Measurements from ENCODE around the gene TNS2. TPM values are rescaled to one million over a fixed set of nuclear protein-coding genes. Genes with fewer than 3 reads are reported as not detected.

Gene TNS2
- polyA plus RNA-seq, 1 of the 3 experiments (the other 2 are of a cell fraction) = 50.0 TPM

- no peak for DNase-seq
- no peak overlapping the region for H2AFZ ChIP-seq (ENCODE audit: low read depth)
Observed at GRCh38 chr12:53058674-53059433, 9.0 kb downstream of the TNS2 start.

GRCh38 chr12:53059434-53060063, 9.7 kb downstream of the TNS2 start:
- H3K4me3 ChIP-seq (ENCODE audit: low read depth in 2 of 2, low read length in 1 of 2) = no peak overlapping the region
- peaks cover 35 to 36% of the 10 kb centered on the region in 2 experiments for H3K36me3 ChIP-seq (replicated peaks in 1 of 2; ENCODE audit: control insufficient read depth in 1 of 2, insufficient read depth in 2 of 2, low read length in 1 of 2)
- DNase-seq = no peak
- no peak overlapping the region for H3K27ac ChIP-seq (ENCODE audit: low read depth in 2 of 2, low read length in 1 of 2)
- H3F3A ChIP-seq (replicated peaks; ENCODE audit: insufficient read depth) = peaks cover 35% of the 10 kb centered on the region
- 84% methylated on average over 3 of the region's 24 CpGs for WGBS (ENCODE audit: low lambda C conversion rate)
- peaks cover 0 to 20% of the 10 kb centered on the region in 2 experiments; a peak in 1 of 4 replicates for H3K4me1 ChIP-seq (ENCODE audit: control insufficient read depth in 1 of 2, insufficient read depth in 2 of 2, low read depth in 1 of 2, low read length in 1 of 2)
- no peaks in the 10 kb centered on the region for H4K20me1 ChIP-seq (ENCODE audit: insufficient read depth)
- H3K9me2 ChIP-seq = no peaks in the 10 kb centered on the region
- H3K4me2 ChIP-seq = no peak overlapping the region
- H3K27me3 ChIP-seq (ENCODE audit: insufficient read depth) = no peaks in the 10 kb centered on the region
- no peak overlapping the region for H2AFZ ChIP-seq (ENCODE audit: low read depth)
- H3K9me3 ChIP-seq = no peaks in the 10 kb centered on the region
- no peaks in the 10 kb centered on the region for H3K79me2 ChIP-seq (ENCODE audit: insufficient read depth)
- ChIA-PET POLR2A (interaction anchor here (0.9 kb wide), 1 partner anchor 12 kb away, joined by 4 read pairs; no protein-coding TSS in a partner anchor), CTCF (interaction anchor here (1.3 to 14.5 kb wide), 4 partner anchors 8 to 138 kb away, joined by 3 to 385 read pairs (median 92); partner anchors contain the start of genes IGFBP6, SOAT2 and TNS2)
- TF ChIP-seq YY1 (IDR thresholded peaks at IDR 0.05; ENCODE audit: low read depth) = no peak
- no peak for TF ChIP-seq TAF1 (IDR thresholded peaks at IDR 0.05; ENCODE audit: borderline replicate concordance, low read depth, low read length)
- no peak for TF ChIP-seq CTCF (IDR thresholded peaks at IDR 0.05)
- TF ChIP-seq EZH2phosphoT487 (IDR thresholded peaks at IDR 0.05; ENCODE audit: borderline replicate concordance, low read depth) = no peak
- no peak for TF ChIP-seq RXRA (IDR thresholded peaks at IDR 0.05; ENCODE audit: borderline replicate concordance, low read depth)
- no peak for TF ChIP-seq SIN3A (IDR thresholded peaks at IDR 0.05; ENCODE audit: borderline replicate concordance, low read depth, low read length)
- TF ChIP-seq FOXM1 (IDR thresholded peaks at IDR 0.05; ENCODE audit: low read depth) = no peak
- TF ChIP-seq CHD2 (IDR thresholded peaks at IDR 0.05; ENCODE audit: low read length, partially characterized antibody) = no peak
- TF ChIP-seq RAD21 (IDR thresholded peaks at IDR 0.05; ENCODE audit: low read length) = no peak
- TF ChIP-seq USF2 (IDR thresholded peaks at IDR 0.05; ENCODE audit: borderline replicate concordance, low read depth, low read length) = no peak
- no peak for TF ChIP-seq RFX5 (IDR thresholded peaks at IDR 0.05; ENCODE audit: low read length)
- TF ChIP-seq JUND (IDR thresholded peaks at IDR 0.05) = no peak
- TF ChIP-seq ELF1 (IDR thresholded peaks at IDR 0.05) = no peak
- TF ChIP-seq USF1 (IDR thresholded peaks at IDR 0.05; ENCODE audit: borderline replicate concordance, low read depth) = no peak
- TF ChIP-seq NFIC (IDR thresholded peaks at IDR 0.05; ENCODE audit: borderline replicate concordance) = no peak
- no peak overlapping the region for H3K9ac ChIP-seq

More at GRCh38 chr12:53058674-53059433, 9.0 kb downstream of the TNS2 start:
- TF ChIP-seq MXI1 (IDR thresholded peaks at IDR 0.05; ENCODE audit: low read depth, low read length) (no peak), EP300 (IDR thresholded peaks at IDR 0.05; ENCODE audit: borderline replicate concordance in 1 of 2, low read depth in 1 of 2, low read length in 1 of 2) (no peak), MAX (IDR thresholded peaks at IDR 0.05; ENCODE audit: low read depth) (no peak), USF1 (IDR thresholded peaks at IDR 0.05; ENCODE audit: borderline replicate concordance, low read depth) (no peak), TAF1 (IDR thresholded peaks at IDR 0.05; ENCODE audit: borderline replicate concordance, low read depth, low read length) (no peak), CHD2 (IDR thresholded peaks at IDR 0.05; ENCODE audit: low read length, partially characterized antibody) (no peak), NRF1 (IDR thresholded peaks at IDR 0.05; ENCODE audit: low read depth, low read length) (no peak), EZH2phosphoT487 (IDR thresholded peaks at IDR 0.05; ENCODE audit: borderline replicate concordance, low read depth) (no peak), FOXM1 (IDR thresholded peaks at IDR 0.05; ENCODE audit: low read depth) (no peak), FOXJ3 (CRISPR knock-in tag; IDR thresholded peaks at IDR 0.05) (no peak), MEF2A (IDR thresholded peaks at IDR 0.05; ENCODE audit: borderline replicate concordance, low read depth) (no peak)
- H3K9me3 ChIP-seq = no peaks in the 10 kb centered on the region
- H3K36me3 ChIP-seq (replicated peaks in 1 of 2; ENCODE audit: control insufficient read depth in 1 of 2, insufficient read depth in 2 of 2, low read length in 1 of 2) = peaks cover 35 to 36% of the 10 kb centered on the region in 2 experiments
- no peaks in the 10 kb centered on the region for H3K9me2 ChIP-seq
- CTCF ChIA-PET = interaction anchor here (10.8 to 14.5 kb wide), 3 partner anchors 5 to 42 kb away, joined by 182 to 385 read pairs (median 182); partner anchors contain the start of genes IGFBP6, SOAT2 and TNS2
- H4K20me1 ChIP-seq (ENCODE audit: insufficient read depth) = no peaks in the 10 kb centered on the region
- H3K4me1 ChIP-seq (ENCODE audit: control insufficient read depth in 1 of 2, insufficient read depth in 2 of 2, low read depth in 1 of 2, low read length in 1 of 2) = peaks cover 0 to 21% of the 10 kb centered on the region in 2 experiments; a peak in 2 of 4 replicates
- no peaks in the 10 kb centered on the region for H3K27me3 ChIP-seq (ENCODE audit: insufficient read depth)
- no peak overlapping the region for H3K27ac ChIP-seq (ENCODE audit: low read depth in 2 of 2, low read length in 1 of 2)
- POLR2A ChIA-PET = interaction anchor here (0.9 to 1.4 kb wide), 2 partner anchors 12 to 19 kb away, joined by 4 read pairs; no protein-coding TSS in a partner anchor
- peaks cover 31% of the 10 kb centered on the region for H3F3A ChIP-seq (replicated peaks; ENCODE audit: insufficient read depth)
- no peak overlapping the region for H3K4me2 ChIP-seq
- WGBS (ENCODE audit: low lambda C conversion rate) = 86% methylated on average over 33 of the region's 35 CpGs
- no peak overlapping the region for H3K9ac ChIP-seq
- no peak overlapping the region for H3K4me3 ChIP-seq (ENCODE audit: low read depth in 2 of 2, low read length in 1 of 2)
- H3K79me2 ChIP-seq (ENCODE audit: insufficient read depth) = no peaks in the 10 kb centered on the region

All from SK-N-SH (cell line).